ENCODE measurements around the gene ACTN4.

- TF ChIP-seq CTCF (IDR thresholded peaks at IDR 0.05), result no peak
- TF ChIP-seq POLR2A (IDR thresholded peaks at IDR 0.05), result no peak
Measured at GRCh38 chr19:38606131-38606530, 41.3 kb upstream of the ACTN4 start.
